WTC11 (cell line): Measurements from ENCODE around the gene UBQLN1. TPM values are rescaled to one million over a fixed set of nuclear protein-coding genes. Genes with fewer than 3 reads are reported as not detected.

Source experiments
- ATAC-seq: fragments of 200-7000 bp; cut with Tn5 transposase; 2 replicates; pipeline ENCODE4 v1.10.0; 2021; ENCODE audit warnings: mild to moderate bottlenecking, moderate library complexity
- CTCF ChIA-PET: fragments of 300-600 bp; sonication (Branson Sonifier 250); formaldehyde crosslinking; loops from one replicate; lab custom pipeline; 2021; ENCODE audit warnings: antibody characterized with exemption; lab: Charles Lee
- POLR2A ChIA-PET: fragments of 350-600 bp; sonication (Branson Sonifier 250); formaldehyde crosslinking; loops from one replicate; lab custom pipeline; 2021; ENCODE audit warnings: antibody characterized with exemption; lab: Charles Lee
- DNase-seq: peaks from one replicate; pipeline ENCODE4 v3.0.0; 2021; ENCODE audit warnings: low spot score
- H3K27ac Mint-ChIP-seq: 2 replicates; pipeline ENCODE4 v1.8.0; 2021; ENCODE audit warnings: mixed read lengths
- H3K27me3 Mint-ChIP-seq: 2 replicates; pipeline ENCODE4 v1.8.0; 2021; ENCODE audit warnings: low read depth, mild to moderate bottlenecking, moderate library complexity, mixed read lengths
- H3K36me3 Mint-ChIP-seq: 2 replicates; pipeline ENCODE4 v1.8.0; 2021; ENCODE audit warnings: mixed read lengths
- H3K4me1 Mint-ChIP-seq: 2 replicates; pipeline ENCODE4 v1.8.0; 2022; ENCODE audit warnings: mixed read lengths
- H3K4me3 Mint-ChIP-seq: 2 replicates; pipeline ENCODE4 v1.8.0; 2021; ENCODE audit warnings: mild to moderate bottlenecking, moderate library complexity, mixed read lengths
- H3K9me3 Mint-ChIP-seq: 2 replicates; pipeline ENCODE4 v1.8.0; 2021; ENCODE audit warnings: mixed read lengths
- CREM ChIP-seq: sonication (generic); formaldehyde crosslinking; IDR thresholded peaks from 2 replicates; pipeline ENCODE4 v1.8.1; 2022; ENCODE audit warnings: mild to moderate bottlenecking, missing genetic modification reagents, moderate library complexity
- ELF4 ChIP-seq: sonication (generic); formaldehyde crosslinking; IDR thresholded peaks from 2 replicates; pipeline ENCODE4 v1.8.1; 2022; ENCODE audit warnings: low read depth, mild to moderate bottlenecking, moderate library complexity, missing genetic modification reagents
- ETV6 ChIP-seq: sonication (generic); formaldehyde crosslinking; IDR thresholded peaks from 2 replicates; pipeline ENCODE4 v1.8.1; 2022; ENCODE audit warnings: mild to moderate bottlenecking, missing genetic modification reagents
- FOXP1 ChIP-seq: sonication (generic); formaldehyde crosslinking; IDR thresholded peaks from 2 replicates; pipeline ENCODE4 v1.8.0; 2022; ENCODE audit warnings: missing genetic modification reagents, mild to moderate bottlenecking, moderate library complexity, borderline replicate concordance
- GTF2I ChIP-seq: fragments of 250-450 bp; sonication (Bioruptor Pico); conservative IDR thresholded peaks from 2 replicates; pipeline ENCODE4 v1.4.0; 2021; ENCODE audit warnings: mild to moderate bottlenecking
- JAZF1 ChIP-seq: fragments of 250-450 bp; sonication (Bioruptor Pico); IDR thresholded peaks from 2 replicates; pipeline ENCODE4 v1.9.0; 2021; ENCODE audit warnings: moderate library complexity, mild to moderate bottlenecking, inconsistent platforms
- JUN ChIP-seq: sonication (generic); formaldehyde crosslinking; IDR thresholded peaks from 2 replicates; pipeline ENCODE4 v1.8.0; 2023; ENCODE audit warnings: mild to moderate bottlenecking, missing genetic modification reagents
- MAX ChIP-seq: sonication (generic); formaldehyde crosslinking; IDR thresholded peaks from 2 replicates; pipeline ENCODE4 v1.8.0; 2022; ENCODE audit warnings: mild to moderate bottlenecking, missing genetic modification reagents
- MXD4 ChIP-seq: fragments of 250-450 bp; sonication (Bioruptor Pico); IDR thresholded peaks from 2 replicates; pipeline ENCODE4 v1.8.0; 2021; ENCODE audit warnings: mild to moderate bottlenecking, moderate library complexity, borderline replicate concordance
- NR3C1 ChIP-seq: sonication (generic); formaldehyde crosslinking; conservative IDR thresholded peaks from 2 replicates; pipeline ENCODE4 v1.8.1; 2023; ENCODE audit warnings: low read depth, mild to moderate bottlenecking, missing genetic modification reagents
- PREB ChIP-seq: sonication (generic); formaldehyde crosslinking; IDR thresholded peaks from 2 replicates; pipeline ENCODE4 v1.8.1; 2022; ENCODE audit warnings: mild to moderate bottlenecking, missing genetic modification reagents, moderate library complexity, borderline replicate concordance
- RELA ChIP-seq: sonication (generic); formaldehyde crosslinking; IDR thresholded peaks from 2 replicates; pipeline ENCODE4 v1.8.1; 2022; ENCODE audit warnings: missing genetic modification reagents, mild to moderate bottlenecking, borderline replicate concordance
- TCF7 ChIP-seq: sonication (generic); formaldehyde crosslinking; IDR thresholded peaks from 2 replicates; pipeline ENCODE4 v1.8.0; 2022; ENCODE audit warnings: mild to moderate bottlenecking, low read depth, missing genetic modification reagents, moderate library complexity
- TEAD1 ChIP-seq: sonication (generic); formaldehyde crosslinking; IDR thresholded peaks from 2 replicates; pipeline ENCODE4 v1.8.0; 2022; ENCODE audit warnings: mild to moderate bottlenecking, missing genetic modification reagents
- USF1 ChIP-seq: sonication (generic); formaldehyde crosslinking; IDR thresholded peaks from 2 replicates; pipeline ENCODE4 v1.8.0; 2022; ENCODE audit warnings: mild to moderate bottlenecking, missing genetic modification reagents
- ZBTB21 ChIP-seq: sonication (generic); formaldehyde crosslinking; IDR thresholded peaks from 2 replicates; pipeline ENCODE4 v1.8.1; 2023; ENCODE audit warnings: mild to moderate bottlenecking, missing genetic modification reagents, borderline replicate concordance
- ZNF263 ChIP-seq: sonication (generic); formaldehyde crosslinking; IDR thresholded peaks from 2 replicates; pipeline ENCODE4 v1.8.1; 2022; ENCODE audit warnings: low read depth, mild to moderate bottlenecking, moderate library complexity, missing genetic modification reagents
- ZNF396 ChIP-seq: fragments of 250-450 bp; sonication (Bioruptor Pico); IDR thresholded peaks from 2 replicates; pipeline ENCODE4 v1.8.0; 2021; ENCODE audit warnings: mild to moderate bottlenecking, moderate library complexity, borderline replicate concordance
- ZNF671 ChIP-seq: fragments of 250-450 bp; sonication (Bioruptor Pico); IDR thresholded peaks from 2 replicates; pipeline ENCODE4 v1.8.0; 2021; ENCODE audit warnings: mild to moderate bottlenecking
- total RNA-seq: library from RNA; stranded (reverse); gene quantifications from 3 replicates; pipeline ENCODE4 v1.2.3, GENCODE V29; 2021
- TF ChIP-seq, protein P1 (sequence below): sonication (generic); formaldehyde crosslinking; IDR thresholded peaks from 2 replicates; pipeline ENCODE4 v1.8.0; 2023; ENCODE audit warnings: missing genetic modification reagents

The UBQLN1 gene
- total RNA-seq, 1 experiment from 2014 or later: 110 TPM

DNA sequence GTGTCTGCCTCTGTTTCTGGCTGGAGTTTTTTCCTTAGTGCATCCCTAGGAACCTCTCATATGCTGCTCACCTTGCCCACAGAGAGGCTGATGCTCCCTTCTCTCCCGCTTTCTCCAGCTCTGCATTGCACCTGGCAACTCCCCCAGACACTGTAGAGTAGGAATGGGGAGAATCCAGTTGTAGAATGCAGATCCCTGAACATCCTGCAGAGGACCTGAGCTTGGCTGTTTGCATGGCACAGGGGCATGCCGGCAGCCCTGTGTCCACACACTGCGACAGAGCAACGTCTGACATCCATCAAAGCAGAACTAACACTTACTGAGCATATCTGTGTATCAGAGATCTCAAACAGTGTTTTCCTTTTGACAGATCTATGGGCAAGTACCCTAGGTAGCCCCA, 65.0 kb downstream of the UBQLN1 start:
- ATAC-seq (peak; percentile 84), DNase-seq (peak; percentile 11)
- Mint-ChIP-seq H3K27ac (peak overlapping the region; percentile 59), H3K36me3 (no peaks in the 10 kb centered on the region), H3K9me3 (no peaks in the 10 kb centered on the region), H3K27me3 (no peaks in the 10 kb centered on the region), H3K4me1 (0 out of 2 replicates have a peak, but pooled peaks cover 4% of the 10 kb centered on the region), H3K4me3 (no peak overlapping the region)
- ChIA-PET CTCF (interaction anchor here (1.1 to 2.6 kb wide), 4 partner anchors 14 to 423 kb away, joined by 3 to 13 read pairs (median 3); no protein-coding TSS in a partner anchor), POLR2A (interaction anchor here (0.7 kb wide), 1 partner anchor 11 kb away, joined by 3 read pairs; no protein-coding TSS in a partner anchor)
- no peak for TF ChIP-seq PREB (CRISPR knock-in tag)
- no peak for TF ChIP-seq CREM (CRISPR knock-in tag)
- no peak for TF ChIP-seq JUN (CRISPR knock-in tag)
- no peak for TF ChIP-seq ZBTB21 (CRISPR knock-in tag)
- no peak for TF ChIP-seq ZNF671 (CRISPR knock-in tag)
- TF ChIP-seq ZNF263: no peak
- TF ChIP-seq FOXP1: no peak
- TF ChIP-seq, protein P1, sequence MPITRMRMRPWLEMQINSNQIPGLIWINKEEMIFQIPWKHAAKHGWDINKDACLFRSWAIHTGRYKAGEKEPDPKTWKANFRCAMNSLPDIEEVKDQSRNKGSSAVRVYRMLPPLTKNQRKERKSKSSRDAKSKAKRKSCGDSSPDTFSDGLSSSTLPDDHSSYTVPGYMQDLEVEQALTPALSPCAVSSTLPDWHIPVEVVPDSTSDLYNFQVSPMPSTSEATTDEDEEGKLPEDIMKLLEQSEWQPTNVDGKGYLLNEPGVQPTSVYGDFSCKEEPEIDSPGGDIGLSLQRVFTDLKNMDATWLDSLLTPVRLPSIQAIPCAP: no peak

GRCh38 chr9:83639266-83639665, 68.5 kb downstream of the UBQLN1 start:
- Mint-ChIP-seq H3K4me3 (no peak overlapping the region), H3K4me1 (peaks cover 4% of the 10 kb centered on the region; the same call in 1 of the 2 replicates), H3K9me3 (no peaks in the 10 kb centered on the region), H3K27me3 (no peaks in the 10 kb centered on the region), H3K27ac (no peak overlapping the region), H3K36me3 (no peaks in the 10 kb centered on the region)
- ATAC-seq (no peak), DNase-seq (no peak)
- POLR2A ChIA-PET: interaction anchor here (1.1 kb wide), 1 partner anchor 69 kb away, joined by 3 read pairs; no protein-coding TSS in a partner anchor
- CTCF ChIA-PET: interaction anchor here (1.1 kb wide), 1 partner anchor 10 kb away, joined by 4 read pairs; no protein-coding TSS in a partner anchor
- TF ChIP-seq ZNF396 (CRISPR knock-in tag) (no peak), RELA (CRISPR knock-in tag) (no peak), JUN (CRISPR knock-in tag) (no peak), ELF4 (no peak), JAZF1 (CRISPR knock-in tag) (no peak), MAX (no peak), TCF7 (CRISPR knock-in tag) (no peak), GTF2I (CRISPR knock-in tag) (no peak), USF1 (CRISPR knock-in tag) (no peak), CREM (CRISPR knock-in tag) (no peak), ETV6 (CRISPR knock-in tag) (no peak), MXD4 (no peak), NR3C1 (CRISPR knock-in tag) (no peak), TEAD1 (CRISPR knock-in tag) (no peak)
- TF ChIP-seq, all 79 proteins: peak for 0

DNA sequence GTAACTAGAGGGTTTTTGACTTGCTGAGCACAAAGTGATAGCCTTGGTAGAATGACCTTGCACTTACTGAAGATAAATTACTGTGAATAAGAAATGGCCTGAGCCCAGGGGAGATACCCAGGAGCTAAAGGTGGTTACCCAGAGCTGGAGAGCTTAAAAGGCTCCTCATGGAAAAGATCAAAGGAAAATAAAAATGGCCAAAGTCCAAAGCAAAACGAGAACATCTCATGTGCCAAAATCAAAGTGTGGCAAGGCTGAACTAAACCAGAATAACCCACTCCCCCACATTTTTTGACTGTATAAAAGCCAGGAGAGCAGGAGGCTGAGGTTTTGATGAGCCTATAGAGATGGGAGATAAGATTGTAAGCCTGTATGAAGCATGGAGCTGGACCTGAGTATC, 70.4 kb downstream of the UBQLN1 start:
- TF ChIP-seq, protein P1: no peak
- TF ChIP-seq, all 79 proteins: peak for 0
- Mint-ChIP-seq H3K4me3 (no peak overlapping the region), H3K36me3 (no peaks in the 10 kb centered on the region), H3K27ac (no peak overlapping the region), H3K27me3 (no peaks in the 10 kb centered on the region), H3K9me3 (no peaks in the 10 kb centered on the region), H3K4me1 (peaks cover 13% of the 10 kb centered on the region)
- DNase-seq (no peak), ATAC-seq (no peak)
- ChIA-PET POLR2A (interaction anchor here (0.6 kb wide), 1 partner anchor 279 kb away, joined by 6 read pairs; no protein-coding TSS in a partner anchor), CTCF (interaction anchor here (1.8 to 2.1 kb wide), 2 partner anchors 12 to 17 kb away, joined by 8 to 13 read pairs; no protein-coding TSS in a partner anchor)
